ENCODE results near the gene BBX. TPM values are rescaled to one million over a fixed set of nuclear protein-coding genes. Genes with fewer than 3 reads are reported as not detected.

Gene BBX
- polyA plus RNA-seq, 1 donor from 2014 or later, result 23.8 TPM

DNA sequence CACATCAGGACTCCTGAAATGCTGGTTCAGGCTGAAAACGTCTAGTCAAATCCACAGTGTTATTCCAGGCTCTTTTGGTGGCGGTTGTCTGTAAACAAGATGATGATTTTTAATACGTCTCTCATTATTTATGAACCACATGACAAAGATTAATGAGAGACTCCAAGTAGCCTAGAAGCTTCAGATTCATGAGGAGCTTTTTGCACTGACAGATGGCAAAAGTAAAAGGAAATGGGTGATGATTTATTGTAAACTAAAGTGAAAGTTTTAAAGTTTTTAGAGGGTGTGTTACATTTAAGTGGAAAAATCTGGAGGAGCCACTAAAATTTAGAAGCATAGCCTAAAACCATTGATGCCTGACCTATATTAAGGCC lies 77.0 kb downstream of the BBX start:
- Histone ChIP-seq H3K9me3 (ENCODE audit: low read length) (no peaks in the 10 kb centered on the region), H3K9me2 (ENCODE audit: insufficient read depth, low read length) (no peaks in the 10 kb centered on the region), H3K9ac (ENCODE audit: low read length) (peak overlapping the region; percentile 47), H3K27ac (ENCODE audit: low read length) (peak overlapping the region; percentile 59), H3K79me2 (replicated peaks; ENCODE audit: insufficient read depth, low read length) (no peaks in the 10 kb centered on the region), H3K36me3 (ENCODE audit: insufficient read depth, low read length) (no peaks in the 10 kb centered on the region), H3F3A (ENCODE audit: insufficient read depth, low read length, poor library complexity, severe bottlenecking) (no peaks in the 10 kb centered on the region), H3K4me3 (ENCODE audit: low read length) (peak overlapping the region; percentile 51), H3K4me2 (ENCODE audit: low read length) (peak overlapping the region; percentile 56), H4K20me1 (ENCODE audit: insufficient read depth) (no peaks in the 10 kb centered on the region), H2AFZ (ENCODE audit: low read depth, low read length) (peak overlapping the region; percentile 46), H3K27me3 (ENCODE audit: insufficient read depth, low read depth, low read length) (no peaks in the 10 kb centered on the region)
- no peak for TF ChIP-seq MXI1 (conservative IDR thresholded peaks at IDR 0.05; ENCODE audit: poor library complexity, severe bottlenecking)
- TF ChIP-seq RAD21 (conservative IDR thresholded peaks at IDR 0.05), result no peak
- TF ChIP-seq EZH2 (IDR thresholded peaks at IDR 0.05; ENCODE audit: borderline replicate concordance, insufficient read depth, low read length, poor library complexity, severe bottlenecking), result no peak
- TF ChIP-seq, protein P1, sequence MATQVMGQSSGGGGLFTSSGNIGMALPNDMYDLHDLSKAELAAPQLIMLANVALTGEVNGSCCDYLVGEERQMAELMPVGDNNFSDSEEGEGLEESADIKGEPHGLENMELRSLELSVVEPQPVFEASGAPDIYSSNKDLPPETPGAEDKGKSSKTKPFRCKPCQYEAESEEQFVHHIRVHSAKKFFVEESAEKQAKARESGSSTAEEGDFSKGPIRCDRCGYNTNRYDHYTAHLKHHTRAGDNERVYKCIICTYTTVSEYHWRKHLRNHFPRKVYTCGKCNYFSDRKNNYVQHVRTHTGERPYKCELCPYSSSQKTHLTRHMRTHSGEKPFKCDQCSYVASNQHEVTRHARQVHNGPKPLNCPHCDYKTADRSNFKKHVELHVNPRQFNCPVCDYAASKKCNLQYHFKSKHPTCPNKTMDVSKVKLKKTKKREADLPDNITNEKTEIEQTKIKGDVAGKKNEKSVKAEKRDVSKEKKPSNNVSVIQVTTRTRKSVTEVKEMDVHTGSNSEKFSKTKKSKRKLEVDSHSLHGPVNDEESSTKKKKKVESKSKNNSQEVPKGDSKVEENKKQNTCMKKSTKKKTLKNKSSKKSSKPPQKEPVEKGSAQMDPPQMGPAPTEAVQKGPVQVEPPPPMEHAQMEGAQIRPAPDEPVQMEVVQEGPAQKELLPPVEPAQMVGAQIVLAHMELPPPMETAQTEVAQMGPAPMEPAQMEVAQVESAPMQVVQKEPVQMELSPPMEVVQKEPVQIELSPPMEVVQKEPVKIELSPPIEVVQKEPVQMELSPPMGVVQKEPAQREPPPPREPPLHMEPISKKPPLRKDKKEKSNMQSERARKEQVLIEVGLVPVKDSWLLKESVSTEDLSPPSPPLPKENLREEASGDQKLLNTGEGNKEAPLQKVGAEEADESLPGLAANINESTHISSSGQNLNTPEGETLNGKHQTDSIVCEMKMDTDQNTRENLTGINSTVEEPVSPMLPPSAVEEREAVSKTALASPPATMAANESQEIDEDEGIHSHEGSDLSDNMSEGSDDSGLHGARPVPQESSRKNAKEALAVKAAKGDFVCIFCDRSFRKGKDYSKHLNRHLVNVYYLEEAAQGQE (IDR thresholded peaks at IDR 0.05; ENCODE audit: borderline replicate concordance), result no peak
- TF ChIP-seq, protein P2, sequence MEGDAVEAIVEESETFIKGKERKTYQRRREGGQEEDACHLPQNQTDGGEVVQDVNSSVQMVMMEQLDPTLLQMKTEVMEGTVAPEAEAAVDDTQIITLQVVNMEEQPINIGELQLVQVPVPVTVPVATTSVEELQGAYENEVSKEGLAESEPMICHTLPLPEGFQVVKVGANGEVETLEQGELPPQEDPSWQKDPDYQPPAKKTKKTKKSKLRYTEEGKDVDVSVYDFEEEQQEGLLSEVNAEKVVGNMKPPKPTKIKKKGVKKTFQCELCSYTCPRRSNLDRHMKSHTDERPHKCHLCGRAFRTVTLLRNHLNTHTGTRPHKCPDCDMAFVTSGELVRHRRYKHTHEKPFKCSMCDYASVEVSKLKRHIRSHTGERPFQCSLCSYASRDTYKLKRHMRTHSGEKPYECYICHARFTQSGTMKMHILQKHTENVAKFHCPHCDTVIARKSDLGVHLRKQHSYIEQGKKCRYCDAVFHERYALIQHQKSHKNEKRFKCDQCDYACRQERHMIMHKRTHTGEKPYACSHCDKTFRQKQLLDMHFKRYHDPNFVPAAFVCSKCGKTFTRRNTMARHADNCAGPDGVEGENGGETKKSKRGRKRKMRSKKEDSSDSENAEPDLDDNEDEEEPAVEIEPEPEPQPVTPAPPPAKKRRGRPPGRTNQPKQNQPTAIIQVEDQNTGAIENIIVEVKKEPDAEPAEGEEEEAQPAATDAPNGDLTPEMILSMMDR (IDR thresholded peaks at IDR 0.05; ENCODE audit: poor library complexity, severe bottlenecking), result no peak
- no peak for TF ChIP-seq TAF1 (IDR thresholded peaks at IDR 0.05; ENCODE audit: low read depth)
- TF ChIP-seq SMC3 (conservative IDR thresholded peaks at IDR 0.05; ENCODE audit: poor library complexity), result no peak
- TF ChIP-seq EP300 (conservative IDR thresholded peaks at IDR 0.05; ENCODE audit: poor library complexity, severe bottlenecking), result no peak
- no peak for TF ChIP-seq POLR2AphosphoS5 (IDR thresholded peaks at IDR 0.05)

DNA sequence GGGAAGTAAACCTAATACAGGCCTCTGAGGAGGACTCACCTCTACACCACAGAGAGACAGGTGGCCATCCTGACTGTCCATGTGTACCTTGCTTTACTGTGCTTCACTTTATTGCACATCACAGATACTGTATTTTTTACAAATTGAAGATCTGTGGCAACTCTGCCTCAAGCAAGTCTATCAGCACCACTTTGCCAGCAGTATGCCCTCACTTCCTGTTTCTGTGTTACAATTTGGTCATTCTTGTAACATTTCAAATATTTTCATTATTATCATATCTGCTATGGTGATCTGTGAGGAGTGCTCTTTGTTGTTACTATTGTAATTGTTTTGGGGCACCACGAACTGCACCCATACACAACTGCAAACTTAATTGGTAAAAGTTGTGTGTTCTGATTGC lies 78.0 kb downstream of the BBX start:
- Histone ChIP-seq H3K9me2 (ENCODE audit: insufficient read depth, low read length) (no peaks in the 10 kb centered on the region), H3K36me3 (ENCODE audit: insufficient read depth, low read length) (no peaks in the 10 kb centered on the region), H3K79me2 (replicated peaks; ENCODE audit: insufficient read depth, low read length) (no peaks in the 10 kb centered on the region), H2AFZ (ENCODE audit: low read depth, low read length) (no peak overlapping the region), H3K27me3 (ENCODE audit: insufficient read depth, low read depth, low read length) (no peaks in the 10 kb centered on the region), H3K4me2 (ENCODE audit: low read length) (no peak overlapping the region), H3K27ac (ENCODE audit: low read length) (no peak overlapping the region), H3K9me3 (ENCODE audit: low read length) (no peaks in the 10 kb centered on the region), H4K20me1 (ENCODE audit: insufficient read depth) (no peaks in the 10 kb centered on the region), H3K9ac (ENCODE audit: low read length) (no peak overlapping the region), H3F3A (ENCODE audit: insufficient read depth, low read length, poor library complexity, severe bottlenecking) (no peaks in the 10 kb centered on the region), H3K4me3 (ENCODE audit: low read length) (no peak overlapping the region)
- TF ChIP-seq TAF1 (IDR thresholded peaks at IDR 0.05; ENCODE audit: low read depth) (no peak), POLR2AphosphoS5 (IDR thresholded peaks at IDR 0.05) (no peak), MXI1 (conservative IDR thresholded peaks at IDR 0.05; ENCODE audit: poor library complexity, severe bottlenecking) (no peak), EZH2 (IDR thresholded peaks at IDR 0.05; ENCODE audit: borderline replicate concordance, insufficient read depth, low read length, poor library complexity, severe bottlenecking) (no peak), EP300 (conservative IDR thresholded peaks at IDR 0.05; ENCODE audit: poor library complexity, severe bottlenecking) (no peak), SMC3 (conservative IDR thresholded peaks at IDR 0.05; ENCODE audit: poor library complexity) (no peak), RAD21 (conservative IDR thresholded peaks at IDR 0.05) (no peak)
- TF ChIP-seq, protein P2 (IDR thresholded peaks at IDR 0.05; ENCODE audit: poor library complexity, severe bottlenecking), result no peak
- TF ChIP-seq, protein P1 (IDR thresholded peaks at IDR 0.05; ENCODE audit: borderline replicate concordance), result no peak

Measured in neural cell (in vitro differentiated cells).